ENCODE data around the gene RGS7. TPM values are rescaled to one million over a fixed set of nuclear protein-coding genes. Genes with fewer than 3 reads are reported as not detected.

The RGS7 gene
- total RNA-seq, 1 experiment from 2014 or later, result 1.0 TPM

DNA sequence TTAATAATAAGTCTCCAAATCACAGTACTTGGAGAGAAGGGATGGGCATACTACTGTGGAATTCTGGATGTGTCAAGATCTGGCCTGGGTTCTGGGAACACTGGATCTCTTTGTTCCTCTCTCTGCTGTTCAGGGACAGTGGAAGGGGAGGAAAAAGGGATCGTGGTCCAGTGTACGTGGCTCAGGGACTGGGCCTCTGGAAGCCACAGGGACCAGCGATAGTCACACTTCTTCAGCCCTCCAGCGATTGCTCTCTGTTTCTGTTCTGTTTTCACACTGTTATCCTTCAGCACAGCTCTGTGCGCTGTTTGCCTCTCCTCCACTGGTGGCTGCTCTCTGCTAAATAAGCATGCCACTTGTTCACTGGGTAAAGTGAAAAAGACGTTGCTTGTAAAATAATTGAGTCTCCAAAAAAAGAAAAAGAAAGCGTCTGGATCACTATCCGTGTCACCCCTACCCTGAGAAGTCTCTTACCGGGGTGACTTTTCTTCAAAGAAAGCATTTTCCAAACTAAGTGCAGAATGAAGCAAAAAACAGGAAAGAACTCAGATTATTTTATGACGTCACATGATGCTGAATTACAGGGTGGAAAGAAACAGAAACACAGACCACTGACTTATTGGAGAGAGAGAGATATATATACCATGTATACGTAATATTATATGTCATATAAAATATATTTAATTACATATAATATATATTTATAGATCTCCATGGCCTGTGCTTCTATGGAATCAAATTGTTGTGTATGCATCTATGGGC, 279.4 kb downstream of the RGS7 start:
- Mint-ChIP-seq H3K27ac (ENCODE audit: unreplicated experiment) (no peak overlapping the region), H3K4me1 (ENCODE audit: low read depth, unreplicated experiment) (peaks cover 10% of the 10 kb centered on the region), H3K9me3 (ENCODE audit: low read depth, unreplicated experiment) (no peaks in the 10 kb centered on the region), H3K36me3 (ENCODE audit: insufficient read depth, unreplicated experiment) (peaks cover 5% of the 10 kb centered on the region), H3K27me3 (ENCODE audit: unreplicated experiment) (no peaks in the 10 kb centered on the region), H3K4me3 (ENCODE audit: low read depth, unreplicated experiment) (no peak overlapping the region)
- TF ChIP-seq, protein P1, sequence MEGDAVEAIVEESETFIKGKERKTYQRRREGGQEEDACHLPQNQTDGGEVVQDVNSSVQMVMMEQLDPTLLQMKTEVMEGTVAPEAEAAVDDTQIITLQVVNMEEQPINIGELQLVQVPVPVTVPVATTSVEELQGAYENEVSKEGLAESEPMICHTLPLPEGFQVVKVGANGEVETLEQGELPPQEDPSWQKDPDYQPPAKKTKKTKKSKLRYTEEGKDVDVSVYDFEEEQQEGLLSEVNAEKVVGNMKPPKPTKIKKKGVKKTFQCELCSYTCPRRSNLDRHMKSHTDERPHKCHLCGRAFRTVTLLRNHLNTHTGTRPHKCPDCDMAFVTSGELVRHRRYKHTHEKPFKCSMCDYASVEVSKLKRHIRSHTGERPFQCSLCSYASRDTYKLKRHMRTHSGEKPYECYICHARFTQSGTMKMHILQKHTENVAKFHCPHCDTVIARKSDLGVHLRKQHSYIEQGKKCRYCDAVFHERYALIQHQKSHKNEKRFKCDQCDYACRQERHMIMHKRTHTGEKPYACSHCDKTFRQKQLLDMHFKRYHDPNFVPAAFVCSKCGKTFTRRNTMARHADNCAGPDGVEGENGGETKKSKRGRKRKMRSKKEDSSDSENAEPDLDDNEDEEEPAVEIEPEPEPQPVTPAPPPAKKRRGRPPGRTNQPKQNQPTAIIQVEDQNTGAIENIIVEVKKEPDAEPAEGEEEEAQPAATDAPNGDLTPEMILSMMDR (IDR thresholded peaks at IDR 0.05; ENCODE audit: unreplicated experiment), result no peak
- BruUV-seq (replicated peaks), result no TSS peak
- intact Hi-C loops (cut with micrococcal nuclease; ENCODE audit: unreplicated experiment), result no loop called here
- CTCF ChIA-PET, result interaction anchor here (0.6 kb wide), 1 partner anchor 133 kb away, joined by 3 read pairs; no protein-coding TSS in a partner anchor
- DNase-seq, result no peak

DNA sequence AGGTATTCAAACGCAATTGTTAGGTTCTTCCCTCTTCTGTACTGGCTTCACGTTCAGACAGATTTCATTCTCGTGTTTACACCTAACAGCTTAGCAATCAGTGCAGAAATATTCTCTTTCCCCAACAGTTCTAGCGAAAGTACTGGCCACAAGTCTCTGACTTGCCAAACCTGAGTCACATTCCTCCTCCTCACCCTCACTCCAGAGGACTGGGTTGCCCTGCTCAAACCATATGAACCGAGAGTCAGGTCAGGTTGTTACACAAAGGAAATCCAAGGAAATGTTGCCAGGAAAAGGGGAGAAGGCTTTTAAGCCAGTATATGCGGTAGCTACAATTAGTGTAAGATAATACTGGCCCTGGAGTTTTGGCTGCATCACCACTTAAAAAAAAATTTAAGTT, 282.5 kb downstream of the RGS7 start:
- Mint-ChIP-seq H3K27ac (ENCODE audit: unreplicated experiment) (no peak overlapping the region), H3K27me3 (ENCODE audit: unreplicated experiment) (no peaks in the 10 kb centered on the region), H3K4me3 (ENCODE audit: low read depth, unreplicated experiment) (no peak overlapping the region), H3K9me3 (ENCODE audit: low read depth, unreplicated experiment) (no peaks in the 10 kb centered on the region), H3K4me1 (ENCODE audit: low read depth, unreplicated experiment) (no peaks in the 10 kb centered on the region), H3K36me3 (ENCODE audit: insufficient read depth, unreplicated experiment) (peaks cover 5% of the 10 kb centered on the region)
- DNase-seq, result no peak
- CTCF ChIA-PET, result interaction anchor here (1.0 kb wide), 1 partner anchor 34 kb away, joined by 3 read pairs; no protein-coding TSS in a partner anchor
- TF ChIP-seq, protein P1 (IDR thresholded peaks at IDR 0.05; ENCODE audit: unreplicated experiment), result no peak
- intact Hi-C loops (cut with micrococcal nuclease; ENCODE audit: unreplicated experiment), result no loop called here
- BruUV-seq (replicated peaks), result no TSS peak

DNA sequence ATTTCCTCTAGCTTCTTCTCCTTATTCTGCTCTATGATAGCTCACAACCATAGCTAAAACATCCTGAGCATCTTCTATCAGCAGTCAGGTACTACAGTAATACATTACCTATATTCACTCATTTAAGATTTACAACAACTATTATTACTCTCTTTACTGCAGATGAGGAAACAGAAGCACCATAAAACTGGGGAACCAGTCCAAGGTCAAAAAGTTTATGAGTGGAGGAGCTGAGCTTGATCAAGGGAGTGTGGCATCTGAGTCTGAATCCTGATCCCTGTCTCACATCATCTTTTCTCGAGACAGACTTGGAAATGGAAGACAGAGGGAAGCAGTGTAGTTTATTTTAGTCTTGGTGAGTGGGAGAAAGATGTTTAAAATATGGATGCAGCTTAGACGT, 288.6 kb downstream of the RGS7 start:
- H3K9me3 Mint-ChIP-seq (ENCODE audit: low read depth, unreplicated experiment), result no peaks in the 10 kb centered on the region
- no peak overlapping the region for H3K4me3 Mint-ChIP-seq (ENCODE audit: low read depth, unreplicated experiment)
- no peaks in the 10 kb centered on the region for H3K36me3 Mint-ChIP-seq (ENCODE audit: insufficient read depth, unreplicated experiment)
- H3K27ac Mint-ChIP-seq (ENCODE audit: unreplicated experiment), result no peak overlapping the region
- TF ChIP-seq, protein P1 (IDR thresholded peaks at IDR 0.05; ENCODE audit: unreplicated experiment), result no peak
- CTCF ChIA-PET, result no interaction called here
- BruUV-seq (replicated peaks), result no TSS peak
- no peak for DNase-seq
- intact Hi-C loops (cut with micrococcal nuclease; ENCODE audit: unreplicated experiment), result no loop called here
- H3K4me1 Mint-ChIP-seq (ENCODE audit: low read depth, unreplicated experiment), result no peaks in the 10 kb centered on the region
- H3K27me3 Mint-ChIP-seq (ENCODE audit: unreplicated experiment), result no peaks in the 10 kb centered on the region

DNA sequence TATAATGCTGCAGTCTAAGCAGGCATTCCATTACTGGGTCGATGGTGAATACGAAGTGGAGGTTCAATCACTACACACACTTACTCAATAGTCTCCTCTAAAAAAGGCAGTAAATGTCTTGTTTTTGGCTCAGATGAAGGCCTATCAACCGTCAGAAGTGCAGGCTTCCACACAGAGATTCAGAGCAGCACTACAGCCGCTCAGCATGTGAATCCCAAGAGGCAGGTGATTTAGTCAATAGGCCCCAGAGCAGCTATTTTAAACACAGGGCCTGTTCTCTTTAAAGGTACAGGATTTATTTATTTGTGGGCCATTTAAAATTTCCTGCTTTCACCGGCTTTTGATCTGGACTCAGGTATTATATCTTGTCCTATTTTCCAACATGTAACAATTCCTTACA, 293.7 kb downstream of the RGS7 start:
- BruUV-seq (replicated peaks), result no TSS peak
- Mint-ChIP-seq H3K27me3 (ENCODE audit: unreplicated experiment) (no peaks in the 10 kb centered on the region), H3K4me3 (ENCODE audit: low read depth, unreplicated experiment) (no peak overlapping the region), H3K36me3 (ENCODE audit: insufficient read depth, unreplicated experiment) (no peaks in the 10 kb centered on the region), H3K9me3 (ENCODE audit: low read depth, unreplicated experiment) (no peaks in the 10 kb centered on the region), H3K4me1 (ENCODE audit: low read depth, unreplicated experiment) (no peaks in the 10 kb centered on the region), H3K27ac (ENCODE audit: unreplicated experiment) (no peak overlapping the region)
- CTCF ChIA-PET, result no interaction called here
- no peak for DNase-seq
- TF ChIP-seq, protein P1 (IDR thresholded peaks at IDR 0.05; ENCODE audit: unreplicated experiment), result no peak
- intact Hi-C loops (cut with micrococcal nuclease; ENCODE audit: unreplicated experiment), result no loop called here

All from Calu3 (cell line).